Non-pigmented ciliary epithelial cell (primary cell): ENCODE measurements around the gene PRR5L.

ENCODE experiments used
- DNase-seq: peaks from one replicate; pipeline ENCODE4 v3.0.0-alpha.2; 2010; ENCODE audit warnings: low read depth

Gene PRR5L

GRCh38 chr11:36377759-36378564, 81.9 kb downstream of the PRR5L start:
- no peak for DNase-seq

- DNase-seq = no peak
Measured at GRCh38 chr11:36379653-36380052, 83.6 kb downstream of the PRR5L start.

GRCh38 chr11:36380296-36381014, 84.4 kb downstream of the PRR5L start:
- no peak for DNase-seq

GRCh38 chr11:36381015-36381360, 84.9 kb downstream of the PRR5L start:
- DNase-seq = no peak

- no peak for DNase-seq
Measured at GRCh38 chr11:36383195-36383594, 87.1 kb downstream of the PRR5L start.

GRCh38 chr11:36385121-36385970, 89.3 kb downstream of the PRR5L start:
- no peak for DNase-seq

- no peak for DNase-seq
Measured at GRCh38 chr11:36386411-36386810, 90.3 kb downstream of the PRR5L start.

GRCh38 chr11:36388071-36388470, 92.0 kb downstream of the PRR5L start:
- no peak for DNase-seq

- no peak for DNase-seq
Measured at GRCh38 chr11:36388951-36389350, 92.9 kb downstream of the PRR5L start.

- DNase-seq = no peak
Measured at GRCh38 chr11:36389811-36390210, 93.7 kb downstream of the PRR5L start.

- no peak for DNase-seq
Measured at GRCh38 chr11:36390963-36391471, 94.9 kb downstream of the PRR5L start.

- DNase-seq = no peak
Measured at GRCh38 chr11:36392196-36392595, 96.1 kb downstream of the PRR5L start.

- no peak for DNase-seq
Measured at GRCh38 chr11:36394056-36394455, 98.0 kb downstream of the PRR5L start.

GRCh38 chr11:36394926-36395325, 98.8 kb downstream of the PRR5L start:
- DNase-seq = no peak

- no peak for DNase-seq
Measured at GRCh38 chr11:36395978-36396736, 100.1 kb downstream of the PRR5L start.

- no peak for DNase-seq
Measured at GRCh38 chr11:36398231-36398953, 102.3 kb downstream of the PRR5L start.

- DNase-seq = no peak
Measured at GRCh38 chr11:36399236-36399635, 103.1 kb downstream of the PRR5L start.

- DNase-seq = no peak
Measured at GRCh38 chr11:36399745-36400144, 103.7 kb downstream of the PRR5L start.

GRCh38 chr11:36400766-36401455, 104.8 kb downstream of the PRR5L start:
- DNase-seq = no peak

- DNase-seq = no peak
Measured at GRCh38 chr11:36402568-36403170, 106.6 kb downstream of the PRR5L start.
